Panc1 (cell line): ENCODE results near the gene BEGAIN. TPM values are rescaled to one million over a fixed set of nuclear protein-coding genes. Genes with fewer than 3 reads are reported as not detected.

Experiments
- ATAC-seq: fragments of 200-7000 bp; cut with Tn5 transposase; 2 replicates; pipeline ENCODE4 v1.9.1; 2020; ENCODE audit warnings: mild to moderate bottlenecking, moderate library complexity
- BruUV-seq: library from RNA; stranded (reverse); fragments of 400-500 nt; replicated peaks from 2 replicates; lab custom pipeline; 2021; lab: Mats Ljungman, UMichigan
- CTCF ChIA-PET: fragments of 300-600 bp; sonication (Branson Sonifier 250); formaldehyde crosslinking; loops from one replicate; lab custom pipeline; 2022; ENCODE audit warnings: antibody characterized with exemption; lab: Charles Lee
- POLR2A ChIA-PET: fragments of 300-600 bp; sonication (Branson Sonifier 250); formaldehyde crosslinking; loops from one replicate; lab custom pipeline; 2022; ENCODE audit warnings: antibody characterized with exemption; lab: Charles Lee
- DNase-seq: peaks from one replicate; pipeline ENCODE4 v3.0.0-alpha.2; 2010; ENCODE audit warnings: low read depth, low spot score
- H3K27ac ChIP-seq: 2 replicates; pipeline ENCODE4 v1.5.1; 2011; ENCODE audit warnings: mild to moderate bottlenecking, low read length, inconsistent platforms
- H3K27me3 ChIP-seq: fragments of 200-500 bp; sonication (Bioruptor generic); 2 replicates; pipeline ENCODE4 v1.6.0; 2014; ENCODE audit warnings: low read length, inconsistent platforms; ENCODE audit not compliant: control insufficient read depth, insufficient read depth
- H3K36me3 ChIP-seq: fragments of 200-500 bp; sonication (Bioruptor generic); 2 replicates; pipeline ENCODE4 v1.5.1; 2014; ENCODE audit warnings: inconsistent platforms, mild to moderate bottlenecking, low read length, moderate library complexity; ENCODE audit not compliant: control insufficient read depth, insufficient read depth
- H3K4me1 ChIP-seq: 2 replicates; pipeline ENCODE4 v1.5.1; 2011; ENCODE audit warnings: inconsistent platforms, mild to moderate bottlenecking, low read length, moderate library complexity; ENCODE audit not compliant: control insufficient read depth, insufficient read depth
- H3K4me3 ChIP-seq, 2 experiments: 2 replicates each; pipeline ENCODE4 v1.5.1; 2011 to 2012; ENCODE audit warnings: low read depth in 2 of 2, low read length in 2 of 2, mild to moderate bottlenecking in 2 of 2, inconsistent platforms in 1 of 2, moderate library complexity in 1 of 2
- H3K9me3 ChIP-seq: fragments of 200-500 bp; sonication (Bioruptor generic); 2 replicates; pipeline ENCODE4 v1.5.1; 2014; ENCODE audit warnings: low read depth, mild to moderate bottlenecking, inconsistent platforms, low read length, moderate library complexity; ENCODE audit not compliant: control insufficient read depth, insufficient read depth
- CTCF ChIP-seq: fragments of 450-650 bp; IDR thresholded peaks from 2 replicates; pipeline ENCODE4 v1.5.1; 2017; ENCODE audit warnings: mild to moderate bottlenecking
- POLR2AphosphoS5 ChIP-seq: IDR thresholded peaks from 2 replicates; pipeline ENCODE4 v1.6.1; 2012; ENCODE audit warnings: mild to moderate bottlenecking, low read depth, low read length, moderate library complexity
- REST ChIP-seq, 2 experiments: IDR thresholded peaks; 2 replicates each; pipeline ENCODE4 v1.6.1; 2011 to 2012; ENCODE audit warnings: low read depth in 2 of 2, control low read depth in 1 of 2, low read length in 1 of 2, mild to moderate bottlenecking in 1 of 2, moderate library complexity in 1 of 2; ENCODE audit not compliant: insufficient read depth in 1 of 2
- SIN3A ChIP-seq: IDR thresholded peaks from 2 replicates; pipeline ENCODE4 v1.6.1; 2012; ENCODE audit warnings: low read depth, mild to moderate bottlenecking, low read length, moderate library complexity, borderline replicate concordance; ENCODE audit not compliant: insufficient read depth
- TCF7L2 ChIP-seq: IDR thresholded peaks from 2 replicates; pipeline ENCODE4 v1.6.1; 2011; ENCODE audit warnings: mild to moderate bottlenecking, low read depth, low read length, inconsistent platforms
- in situ Hi-C: cut with HindIII; loops from 2 replicates; pipeline ENCODE4 v1.10.0; 2016; ENCODE audit warnings: low sequenced_read_pairs, low pct_unique_long_range_greater_than_20kb
- intact Hi-C: fragments of 100-400 bp; cut with micrococcal nuclease; formaldehyde crosslinking; loops from one replicate; pipeline ENCODE4 v1.10.0; 2022; ENCODE audit not compliant: unreplicated experiment
- total RNA-seq: library from RNA; stranded (reverse); gene quantifications from one replicate; pipeline ENCODE4 v1.2.1, GENCODE V29; 2021; ENCODE audit not compliant: unreplicated experiment

BEGAIN gene
- total RNA-seq, 1 experiment from 2014 or later: 26.5 TPM

DNA sequence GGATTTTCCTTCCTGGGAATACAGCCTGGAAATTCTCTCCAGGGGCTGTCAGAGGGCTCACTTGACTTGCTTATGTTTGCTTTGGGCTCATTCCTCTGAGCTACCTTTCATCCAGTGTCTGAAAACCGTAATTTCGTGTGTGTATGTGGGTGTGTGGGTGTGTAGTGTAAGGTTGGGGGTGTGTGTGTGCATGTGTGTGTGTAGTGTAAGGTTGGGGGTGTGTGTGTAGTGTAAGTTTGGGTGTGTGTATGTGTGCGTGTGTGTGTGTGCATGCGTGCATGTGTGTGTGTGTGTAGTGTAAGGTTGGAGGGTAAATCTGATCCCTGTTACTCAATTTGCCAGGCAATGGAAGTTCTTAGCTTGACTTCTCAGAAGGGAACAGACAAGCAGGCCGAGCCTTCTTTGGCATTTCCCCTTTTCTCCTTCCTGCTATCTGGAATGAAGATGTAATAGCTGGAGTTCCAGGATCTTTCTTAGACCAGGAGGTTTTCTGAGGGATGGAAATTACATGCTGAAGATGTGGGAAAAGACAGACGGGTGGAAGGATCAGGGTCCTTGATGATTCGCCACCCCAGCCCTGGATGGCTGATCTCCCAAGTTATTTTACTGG lies 15.5 kb upstream of the BEGAIN start:
- DNase-seq: no peak

DNA sequence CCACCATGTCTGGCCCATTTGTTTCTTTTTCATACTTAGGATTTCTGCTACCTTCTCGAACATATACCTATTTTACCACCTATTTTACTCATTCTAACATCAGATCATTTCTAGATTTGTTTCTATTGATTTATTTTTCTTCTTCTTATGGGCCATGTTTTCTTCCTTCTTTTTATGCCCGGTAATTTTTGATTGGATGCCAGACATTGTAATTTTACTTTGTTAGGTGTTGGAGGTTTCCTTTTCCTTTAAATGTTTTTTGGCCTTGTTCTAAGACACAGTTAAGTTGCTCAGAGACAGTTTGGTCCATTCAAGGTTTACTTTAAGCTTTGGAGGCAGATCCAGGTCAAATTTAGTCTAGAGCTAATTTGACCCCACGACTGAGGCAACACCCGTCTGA lies 14.7 kb upstream of the BEGAIN start:
- no peak for TF ChIP-seq POLR2AphosphoS5
- no peak for TF ChIP-seq SIN3A
- TF ChIP-seq TCF7L2: no peak
- TF ChIP-seq REST (IDR thresholded peaks at IDR 0.05; ENCODE audit: insufficient read depth in 1 of 2, low read depth in 2 of 2, low read length in 1 of 2): no peak
- Histone ChIP-seq H3K4me3 (no peak overlapping the region), H3K27ac (no peak overlapping the region), H3K27me3 (no peaks in the 10 kb centered on the region), H3K36me3 (no peaks in the 10 kb centered on the region), H3K9me3 (0 out of 2 replicates have a peak, but pooled peaks cover 5% of the 10 kb centered on the region), H3K4me1 (no peaks in the 10 kb centered on the region)
- in situ Hi-C loops: no loop called here
- no TSS peak for BruUV-seq
- DNase-seq (no peak), ATAC-seq (no peak)
- ChIA-PET POLR2A (no interaction called here), CTCF (no interaction called here)
- intact Hi-C loops: no loop called here

More for the DNA sequence above, 15.5 kb upstream of the BEGAIN start:
- no peak overlapping the region for H3K4me3 ChIP-seq
- no peak for TF ChIP-seq REST (IDR thresholded peaks at IDR 0.05; ENCODE audit: insufficient read depth in 1 of 2, low read depth in 2 of 2, low read length in 1 of 2)
- no peak for TF ChIP-seq SIN3A
- TF ChIP-seq POLR2AphosphoS5: no peak
- TF ChIP-seq CTCF: no peak
- no peak for TF ChIP-seq TCF7L2
- H3K27me3 ChIP-seq: no peaks in the 10 kb centered on the region
- ATAC-seq: no peak
- in situ Hi-C loops: no loop called here
- ChIA-PET CTCF (no interaction called here), POLR2A (no interaction called here)
- H3K9me3 ChIP-seq: 0 out of 2 replicates have a peak, but pooled peaks cover 5% of the 10 kb centered on the region
- no TSS peak for BruUV-seq
- no peak overlapping the region for H3K27ac ChIP-seq
- intact Hi-C loops: no loop called here
- H3K36me3 ChIP-seq: no peaks in the 10 kb centered on the region
- no peaks in the 10 kb centered on the region for H3K4me1 ChIP-seq
